Hematopoietic multipotent progenitor cell (in vitro differentiated cells): ENCODE data around the gene ZBTB8A. TPM values are rescaled to one million over a fixed set of nuclear protein-coding genes. Genes with fewer than 3 reads are reported as not detected.
"Not testable (repeated sequence)": the region's sequence is repeated elsewhere in the genome, so short reads cannot be mapped to it uniquely, and the experiment has no call there.

Experiments used
- DNase-seq, 3 donors: peaks; one replicate each; pipeline ENCODE4 v3.0.0-alpha.2; 2011 to 2015; ENCODE audit warnings: low read depth in 2 of 3, low spot score in 2 of 3
- total RNA-seq: library from RNA; depleted of rRNA; stranded (reverse); fragments of >200 nt; gene quantifications from one replicate; pipeline ENCODE4 v1.2.3, GENCODE V29; 2012

The ZBTB8A gene
- 8.1 TPM for total RNA-seq

- peak in 2 of 3 donors; percentile 58 to 78 for DNase-seq
Observed at GRCh38 chr1:32538887-32539583, at the start of gene ZBTB8A. Gene ZBTB8A (plus strand): TSS chr1:32539427. CDS start chr1:32592932, 53,505 bp downstream.

- DNase-seq = no peak
Observed at GRCh38 chr1:32489774-32490454, 49.3 kb upstream of the ZBTB8A start.

GRCh38 chr1:32491386-32491785 lies 47.8 kb upstream of the ZBTB8A start:
- DNase-seq = no peak

GRCh38 chr1:32494196-32494595 lies 45.0 kb upstream of the ZBTB8A start:
- no peak for DNase-seq

- no peak for DNase-seq
Observed at GRCh38 chr1:32494711-32495337, 44.4 kb upstream of the ZBTB8A start.

GRCh38 chr1:32496127-32496526 lies 43.1 kb upstream of the ZBTB8A start:
- no peak for DNase-seq

GRCh38 chr1:32498751-32499150 lies 40.5 kb upstream of the ZBTB8A start:
- DNase-seq = no peak

- peak in 2 of 3 donors; percentile 61 to 71 for DNase-seq
Observed at GRCh38 chr1:32500387-32501209, 38.6 kb upstream of the ZBTB8A start.

- DNase-seq = no peak
Observed at GRCh38 chr1:32501865-32502264, 37.4 kb upstream of the ZBTB8A start.

- no peak for DNase-seq
Observed at GRCh38 chr1:32503153-32503552, 36.1 kb upstream of the ZBTB8A start.

GRCh38 chr1:32507021-32507420 lies 32.2 kb upstream of the ZBTB8A start:
- DNase-seq = no peak

GRCh38 chr1:32508761-32509160 lies 30.5 kb upstream of the ZBTB8A start:
- no peak for DNase-seq

- no peak for DNase-seq
Observed at GRCh38 chr1:32509939-32510338, 29.3 kb upstream of the ZBTB8A start.

- DNase-seq = no peak
Observed at GRCh38 chr1:32516402-32516801, 22.8 kb upstream of the ZBTB8A start.

GRCh38 chr1:32518976-32519375 lies 20.3 kb upstream of the ZBTB8A start:
- DNase-seq = no peak

- DNase-seq = no peak
Observed at GRCh38 chr1:32521165-32521564, 18.1 kb upstream of the ZBTB8A start.

- no peak for DNase-seq
Observed at GRCh38 chr1:32525053-32525452, 14.2 kb upstream of the ZBTB8A start.

- DNase-seq = no peak
Observed at GRCh38 chr1:32525661-32526444, 13.4 kb upstream of the ZBTB8A start.

GRCh38 chr1:32528550-32528949 lies 10.7 kb upstream of the ZBTB8A start:
- DNase-seq = not testable (repeated sequence)

GRCh38 chr1:32533792-32534327 lies 5.4 kb upstream of the ZBTB8A start:
- DNase-seq = peak in 2 of 3 donors; percentile 90 to 97
